CD4-positive, alpha-beta T cell (primary cell): ENCODE measurements around the gene DUSP9. TPM values are rescaled to one million over a fixed set of nuclear protein-coding genes. Genes with fewer than 3 reads are reported as not detected.
"Not testable (repeated sequence)": the region's sequence is repeated elsewhere in the genome, so short reads cannot be mapped to it uniquely, and the experiment has no call there.

Experiments used
- ATAC-seq: fragments of 200-7000 bp; cut with Tn5 transposase; one replicate; pipeline ENCODE4 v1.10.0; 2022; ENCODE audit warnings: mild to moderate bottlenecking; ENCODE audit not compliant: poor library complexity
- CTCF ChIA-PET: fragments of 350-600 bp; sonication (Branson Sonifier 250); formaldehyde crosslinking; loops from one replicate; lab custom pipeline; 2021; ENCODE audit warnings: antibody characterized with exemption, inconsistent platforms; lab: Charles Lee
- POLR2A ChIA-PET: fragments of 350-600 bp; sonication (Branson Sonifier 250); formaldehyde crosslinking; loops from one replicate; lab custom pipeline; 2021; ENCODE audit warnings: antibody characterized with exemption, inconsistent platforms; lab: Charles Lee
- DNase-seq, 14 experiments: peaks; one replicate each; pipeline ENCODE4 v3.0.0-alpha.2; 2013 to 2020; ENCODE audit warnings: mixed read lengths in 2 of 14
- H3K27ac ChIP-seq, 2 donors: one replicate each; pipeline versions ENCODE4 v1.5.1 to v1.7.0; 2013; ENCODE audit warnings: low read length in 2 of 2, low read depth in 1 of 2, mild to moderate bottlenecking in 1 of 2
- H3K27me3 ChIP-seq, 2 experiments: 1 replicate in 1 of 2; 2 replicates in 1 of 2; pipeline versions ENCODE4 v1.6.1 to v1.7.0; 2013; ENCODE audit warnings: low read length in 2 of 2, control low read depth in 1 of 2, mild to moderate bottlenecking in 1 of 2, moderate library complexity in 1 of 2; ENCODE audit not compliant: insufficient read depth in 2 of 2, control insufficient read depth in 1 of 2
- H3K36me3 ChIP-seq: one replicate; pipeline ENCODE4 v1.6.1; 2013; ENCODE audit warnings: low read length, control low read depth; ENCODE audit not compliant: insufficient read depth
- H3K4me1 ChIP-seq: one replicate; pipeline ENCODE4 v1.6.1; 2013; ENCODE audit warnings: low read length, control low read depth; ENCODE audit not compliant: insufficient read depth
- H3K4me3 ChIP-seq: one replicate; pipeline ENCODE4 v1.5.1; 2013; ENCODE audit warnings: mild to moderate bottlenecking, low read length, moderate library complexity
- H3K9me3 ChIP-seq, 2 experiments: 1 replicate in 1 of 2; 2 replicates in 1 of 2; pipeline versions ENCODE4 v1.6.1 to v1.7.0; 2013; ENCODE audit warnings: low read length in 2 of 2, mild to moderate bottlenecking in 2 of 2, control low read depth in 1 of 2, moderate library complexity in 1 of 2; ENCODE audit not compliant: control insufficient read depth in 1 of 2, insufficient read depth in 1 of 2
- H3K27ac Mint-ChIP-seq: one replicate; pipeline ENCODE4 v1.8.0; 2020; ENCODE audit warnings: mixed read lengths
- H3K27me3 Mint-ChIP-seq: one replicate; pipeline ENCODE4 v1.8.0; 2021; ENCODE audit warnings: mixed read lengths
- H3K36me3 Mint-ChIP-seq: one replicate; pipeline ENCODE4 v1.8.0; 2021; ENCODE audit warnings: low read depth, mixed read lengths
- H3K4me1 Mint-ChIP-seq: one replicate; pipeline ENCODE4 v1.8.0; 2021; ENCODE audit warnings: low read depth, mixed read lengths
- H3K4me3 Mint-ChIP-seq: one replicate; pipeline ENCODE4 v1.8.0; 2020; ENCODE audit warnings: mild to moderate bottlenecking, mixed read lengths
- H3K9me3 Mint-ChIP-seq: one replicate; pipeline ENCODE4 v1.8.0; 2020; ENCODE audit warnings: mixed read lengths
- intact Hi-C, 2 experiments: fragments of 100-400 bp; cut with DNase I in 1 of 2; cut with micrococcal nuclease in 1 of 2; formaldehyde crosslinking; loops; one replicate each; pipeline versions ENCODE4 v1.15.1 to v1.9.0; 2023 to 2025; cut with DNase I, micrococcal nuclease
- total RNA-seq, 174 experiments: library from RNA in 2 of 174; stranded (reverse) in 2 of 174; gene quantifications; one replicate each; pipeline ENCODE4 v1.2.3 and lab custom pipeline; 2021 to 2026
- TF ChIP-seq, protein P1 (sequence below): fragments of 200-600 bp; IDR thresholded peaks from one replicate; pipeline ENCODE4 v1.8.0; 2022; ENCODE audit warnings: antibody characterized with exemption, mild to moderate bottlenecking

DUSP9 gene
- total RNA-seq, 2 experiments from 2014 or later = not detected

- H3K9me3 ChIP-seq = no peaks in the 10 kb centered on the region
- H3K27me3 ChIP-seq = peaks cover 0 to 10% of the 10 kb centered on the region in 2 experiments
- Mint-ChIP-seq H3K4me1 (no peaks in the 10 kb centered on the region), H3K27me3 (peaks cover 21% of the 10 kb centered on the region), H3K9me3 (no peaks in the 10 kb centered on the region), H3K4me3 (peak overlapping the region; percentile 55), H3K36me3 (no peaks in the 10 kb centered on the region), H3K27ac (no peak overlapping the region)
- peaks cover 7% of the 10 kb centered on the region for H3K4me1 ChIP-seq
- ATAC-seq (no peak), DNase-seq (no peak)
- H3K27ac ChIP-seq = no peak overlapping the region
- intact Hi-C loops = no loop called here
- H3K4me3 ChIP-seq = no peak overlapping the region
- H3K36me3 ChIP-seq = no peaks in the 10 kb centered on the region
- TF ChIP-seq, protein P1, sequence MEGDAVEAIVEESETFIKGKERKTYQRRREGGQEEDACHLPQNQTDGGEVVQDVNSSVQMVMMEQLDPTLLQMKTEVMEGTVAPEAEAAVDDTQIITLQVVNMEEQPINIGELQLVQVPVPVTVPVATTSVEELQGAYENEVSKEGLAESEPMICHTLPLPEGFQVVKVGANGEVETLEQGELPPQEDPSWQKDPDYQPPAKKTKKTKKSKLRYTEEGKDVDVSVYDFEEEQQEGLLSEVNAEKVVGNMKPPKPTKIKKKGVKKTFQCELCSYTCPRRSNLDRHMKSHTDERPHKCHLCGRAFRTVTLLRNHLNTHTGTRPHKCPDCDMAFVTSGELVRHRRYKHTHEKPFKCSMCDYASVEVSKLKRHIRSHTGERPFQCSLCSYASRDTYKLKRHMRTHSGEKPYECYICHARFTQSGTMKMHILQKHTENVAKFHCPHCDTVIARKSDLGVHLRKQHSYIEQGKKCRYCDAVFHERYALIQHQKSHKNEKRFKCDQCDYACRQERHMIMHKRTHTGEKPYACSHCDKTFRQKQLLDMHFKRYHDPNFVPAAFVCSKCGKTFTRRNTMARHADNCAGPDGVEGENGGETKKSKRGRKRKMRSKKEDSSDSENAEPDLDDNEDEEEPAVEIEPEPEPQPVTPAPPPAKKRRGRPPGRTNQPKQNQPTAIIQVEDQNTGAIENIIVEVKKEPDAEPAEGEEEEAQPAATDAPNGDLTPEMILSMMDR = no peak
- ChIA-PET POLR2A (no interaction called here), CTCF (no interaction called here)
These were observed 27.3 kb downstream of the DUSP9 start for GRCh38 chrX:153674219-153674851.

DNA sequence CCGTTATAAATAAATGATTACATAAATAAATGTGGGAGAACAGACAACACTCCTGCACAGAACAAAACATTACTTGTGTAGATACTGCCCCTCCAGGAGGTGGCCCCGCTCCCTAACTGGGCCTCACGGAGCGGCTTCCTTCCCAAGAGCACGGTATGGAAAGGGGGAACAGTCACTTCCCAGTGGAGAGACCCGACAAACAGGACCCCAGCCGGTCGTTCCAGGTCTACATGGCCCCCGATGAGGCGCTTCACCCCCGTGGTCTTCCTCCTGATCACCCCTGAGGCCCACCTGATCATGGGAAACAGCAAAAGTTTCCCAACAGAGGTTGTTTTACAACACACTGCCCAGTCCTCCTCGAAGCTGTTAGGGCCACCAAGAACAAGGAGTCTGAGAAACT is 34.2 kb downstream of the DUSP9 start:
- H3K27ac Mint-ChIP-seq = no peak overlapping the region
- CTCF ChIA-PET = no interaction called here
- H3K4me3 Mint-ChIP-seq = no peak overlapping the region
- Histone ChIP-seq H3K9me3 (no peaks in the 10 kb centered on the region), H3K4me1 (no peaks in the 10 kb centered on the region), H3K27ac (no peak overlapping the region), H3K4me3 (no peak overlapping the region), H3K27me3 (no peaks in the 10 kb centered on the region), H3K36me3 (no peaks in the 10 kb centered on the region)
- peaks cover 7% of the 10 kb centered on the region for H3K27me3 Mint-ChIP-seq
- ATAC-seq = no peak
- DNase-seq = no peak
- H3K4me1 Mint-ChIP-seq = no peaks in the 10 kb centered on the region
- H3K9me3 Mint-ChIP-seq = no peaks in the 10 kb centered on the region
- TF ChIP-seq, protein P1 = no peak
- POLR2A ChIA-PET = no interaction called here
- intact Hi-C loops = loop anchor here in 1 of 2 experiments (10.0 kb wide), 1 partner anchor 74 kb away; no protein-coding TSS in a partner anchor
- no peaks in the 10 kb centered on the region for H3K36me3 Mint-ChIP-seq

- H3K4me1 Mint-ChIP-seq, POLR2A ChIA-PET, H3K36me3 ChIP-seq, H3K27me3 ChIP-seq, H3K4me3 ChIP-seq, H3K4me1 ChIP-seq, DNase-seq, H3K36me3 Mint-ChIP-seq, H3K4me3 Mint-ChIP-seq, H3K9me3 Mint-ChIP-seq, H3K27ac ChIP-seq, CTCF ChIA-PET, H3K9me3 ChIP-seq, ATAC-seq, H3K27ac Mint-ChIP-seq, H3K27me3 Mint-ChIP-seq: not testable (repeated sequence)
- intact Hi-C loops = loop anchor here in 1 of 2 experiments (10.0 kb wide), 1 partner anchor 71 kb away; no protein-coding TSS in a partner anchor
These were observed 36.5 kb downstream of the DUSP9 start for GRCh38 chrX:153683486-153683885.
